A549 (cell line): ENCODE measurements around the gene LYPD3. TPM values are rescaled to one million over a fixed set of nuclear protein-coding genes. Genes with fewer than 3 reads are reported as not detected.

Experiments
- ATAC-seq, 2 experiments: fragments of 200-7000 bp in 1 of 2; fragments of >200 bp in 1 of 2; cut with Nextera tagmentation in 1 of 2; cut with Tn5 transposase in 1 of 2; 3 replicates each; pipeline versions ENCODE4 v1.8.0 to v1.9.1; 2018 to 2020; ENCODE audit warnings: mild to moderate bottlenecking in 1 of 2, moderate library complexity in 1 of 2
- CTCF ChIA-PET: fragments of 300-600 bp; sonication (Branson Sonifier 250); formaldehyde crosslinking; extraction: SDS; loops from one replicate; lab custom pipeline; 2021; ENCODE audit warnings: antibody characterized with exemption, inconsistent platforms; lab: Yijun Ruan, JAX
- POLR2A ChIA-PET: fragments of 350-600 bp; formaldehyde crosslinking; extraction: SDS; loops from one replicate; lab custom pipeline; 2021; ENCODE audit warnings: antibody characterized with exemption, inconsistent platforms; lab: Yijun Ruan, JAX
- DNase-seq, 2 experiments: peaks; one replicate each; pipeline versions ENCODE4 v3.0.0 to v3.0.0-alpha.2; 2011 to 2016; ENCODE audit warnings: low read depth in 1 of 2, low spot score in 1 of 2
- FAIRE-seq: peaks from 2 replicates; lab custom pipeline; 2011; peaks lifted over from hg19 to GRCh38; lab: Jason Lieb, UNC
- H3K27ac ChIP-seq, 2 experiments: fragments of >200 bp; sonication (Bioruptor Twin); formaldehyde crosslinking; 3 replicates each; pipeline ENCODE4 v1.5.1; 2016 to 2017
- H3K4me1 ChIP-seq: fragments of >200 bp; sonication (Bioruptor Twin); formaldehyde crosslinking; 3 replicates; pipeline ENCODE4 v1.6.1; 2016
- H3K4me2 ChIP-seq: fragments of >200 bp; sonication (Bioruptor Twin); formaldehyde crosslinking; 3 replicates; pipeline ENCODE4 v1.6.1; 2016
- H3K4me3 ChIP-seq: fragments of >200 bp; sonication (Bioruptor Twin); formaldehyde crosslinking; 3 replicates; pipeline ENCODE4 v1.5.1; 2016
- H3K9me3 ChIP-seq: fragments of >200 bp; sonication (Bioruptor Twin); formaldehyde crosslinking; 3 replicates; pipeline ENCODE4 v1.6.1; 2016
- ATOH8 ChIP-seq: fragments of 250-450 bp; sonication (Bioruptor Pico); IDR thresholded peaks from 2 replicates; pipeline ENCODE4 v1.5.0; 2020; ENCODE audit warnings: low read depth, mild to moderate bottlenecking, moderate library complexity
- BCL3 ChIP-seq: fragments of >200 bp; sonication (Bioruptor Twin); formaldehyde crosslinking; IDR thresholded peaks from 3 replicates; pipeline ENCODE4 v1.6.1; 2016
- CBX2 ChIP-seq: fragments of 200-600 bp; sonication (generic); IDR thresholded peaks from 2 replicates; pipeline ENCODE4 v1.6.1; 2016; ENCODE audit warnings: low read depth, mild to moderate bottlenecking, borderline replicate concordance
- CBX8 ChIP-seq: fragments of 200-600 bp; sonication (generic); IDR thresholded peaks from 2 replicates; pipeline ENCODE4 v1.6.1; 2016
- CEBPB ChIP-seq, 2 experiments: fragments of >200 bp in 1 of 2; sonication (Bioruptor Twin) in 1 of 2; formaldehyde crosslinking in 1 of 2; IDR thresholded peaks; 2 replicates each; pipeline ENCODE4 v1.6.1; 2012 to 2016
- CHD2 ChIP-seq: fragments of 150-350 bp; IDR thresholded peaks from 2 replicates; pipeline ENCODE4 v1.6.1; 2014; ENCODE audit warnings: low read length; ENCODE audit not compliant: partially characterized antibody
- E2F6 ChIP-seq: IDR thresholded peaks from 2 replicates; pipeline ENCODE4 v1.6.1; 2012; ENCODE audit warnings: low read depth, borderline replicate concordance
- EHF ChIP-seq: fragments of 250-450 bp; sonication (Bioruptor Pico); IDR thresholded peaks from 2 replicates; pipeline ENCODE4 v1.5.0; 2020; ENCODE audit warnings: mild to moderate bottlenecking
- ELK1 ChIP-seq: fragments of 150-350 bp; IDR thresholded peaks from 2 replicates; pipeline ENCODE4 v1.6.1; 2014; ENCODE audit warnings: low read depth, mild to moderate bottlenecking, low read length
- EP300 ChIP-seq, 2 experiments: fragments of >200 bp; sonication (Bioruptor Twin); formaldehyde crosslinking; IDR thresholded peaks; 2 replicates in 1 of 2; 3 replicates in 1 of 2; pipeline ENCODE4 v1.6.1; 2016 to 2017
- ESRRA ChIP-seq: fragments of 150-350 bp; IDR thresholded peaks from 2 replicates; pipeline ENCODE4 v1.6.1; 2014; ENCODE audit warnings: mild to moderate bottlenecking, low read length, borderline replicate concordance
- FOSB ChIP-seq: fragments of 250-450 bp; sonication (Bioruptor Pico); IDR thresholded peaks from 2 replicates; pipeline ENCODE4 v1.5.0; 2020; ENCODE audit warnings: mild to moderate bottlenecking, moderate library complexity
- FOSL2 ChIP-seq, 2 experiments: fragments of 450-650 bp in 1 of 2; fragments of >200 bp in 1 of 2; sonication (Bioruptor Twin) in 1 of 2; formaldehyde crosslinking; IDR thresholded peaks; 2 replicates each; pipeline versions ENCODE4 v1.5.0 to v1.6.1; 2016 to 2020; ENCODE audit warnings: mild to moderate bottlenecking in 1 of 2, moderate library complexity in 1 of 2
- HDAC2 ChIP-seq: fragments of 200-600 bp; sonication (generic); IDR thresholded peaks from 2 replicates; pipeline ENCODE4 v1.6.1; 2016
- HEYL ChIP-seq: fragments of 250-450 bp; sonication (Bioruptor Pico); IDR thresholded peaks from 2 replicates; pipeline ENCODE4 v1.8.0; 2021; ENCODE audit warnings: mild to moderate bottlenecking, moderate library complexity
- HMGXB4 ChIP-seq: fragments of 250-450 bp; sonication (Bioruptor Pico); IDR thresholded peaks from 2 replicates; pipeline ENCODE4 v1.5.0; 2021; ENCODE audit warnings: mild to moderate bottlenecking, moderate library complexity, borderline replicate concordance
- HOXA7 ChIP-seq: fragments of 250-450 bp; sonication (Bioruptor Pico); IDR thresholded peaks from 2 replicates; pipeline ENCODE4 v1.5.0; 2020; ENCODE audit warnings: mild to moderate bottlenecking, moderate library complexity
- JUN ChIP-seq, 2 experiments: fragments of >200 bp; sonication (Bioruptor Twin); formaldehyde crosslinking; IDR thresholded peaks; 2 replicates in 1 of 2; 3 replicates in 1 of 2; pipeline ENCODE4 v1.6.1; 2016 to 2017
- MYC ChIP-seq: IDR thresholded peaks from 2 replicates; pipeline ENCODE4 v1.6.1; 2012; ENCODE audit warnings: mild to moderate bottlenecking, inconsistent platforms, low read length, improper control_type of control experiment, borderline replicate concordance
- NFE2L2 ChIP-seq: fragments of 150-350 bp; conservative IDR thresholded peaks from 2 replicates; pipeline ENCODE4 v1.6.1; 2014; ENCODE audit warnings: low read length
- NPAS2 ChIP-seq: fragments of 250-450 bp; sonication (Bioruptor Pico); IDR thresholded peaks from 2 replicates; pipeline ENCODE4 v1.8.0; 2022; ENCODE audit warnings: mild to moderate bottlenecking, moderate library complexity, borderline replicate concordance
- NR3C1 ChIP-seq: fragments of >200 bp; sonication (Bioruptor Twin); formaldehyde crosslinking; IDR thresholded peaks from 3 replicates; pipeline ENCODE4 v1.6.1; 2017
- RCOR1 ChIP-seq: fragments of 150-350 bp; IDR thresholded peaks from 2 replicates; pipeline ENCODE4 v1.6.1; 2014; ENCODE audit warnings: antibody characterized with exemption, low read length, low read depth
- REST ChIP-seq: fragments of 200-600 bp; sonication (generic); IDR thresholded peaks from 2 replicates; pipeline ENCODE4 v1.6.1; 2016; ENCODE audit warnings: antibody characterized with exemption, mild to moderate bottlenecking, moderate library complexity
- SMC3 ChIP-seq: fragments of >200 bp; sonication (Bioruptor Twin); formaldehyde crosslinking; IDR thresholded peaks from 3 replicates; pipeline ENCODE4 v1.6.1; 2018; ENCODE audit warnings: inconsistent platforms
- TFCP2L1 ChIP-seq: fragments of 250-450 bp; sonication (Bioruptor Pico); IDR thresholded peaks from 2 replicates; pipeline ENCODE4 v1.5.0; 2021; ENCODE audit warnings: mild to moderate bottlenecking
- TP53 ChIP-seq: fragments of 250-450 bp; sonication (Bioruptor Pico); IDR thresholded peaks from 2 replicates; pipeline ENCODE4 v1.5.0; 2021; ENCODE audit warnings: mild to moderate bottlenecking, moderate library complexity
- ZFP36 ChIP-seq: fragments of 450-650 bp; IDR thresholded peaks from 2 replicates; pipeline ENCODE4 v1.6.1; 2014; ENCODE audit warnings: borderline replicate concordance; ENCODE audit not compliant: partially characterized antibody
- ZSCAN20 ChIP-seq: fragments of 250-450 bp; sonication (Bioruptor Pico); IDR thresholded peaks from 2 replicates; pipeline ENCODE4 v1.8.0; 2022; ENCODE audit warnings: mild to moderate bottlenecking, moderate library complexity
- WGBS: methylation state at CpG from one replicate; pipeline ENCODE4 v1.1.6; 2017; ENCODE audit errors: missing lambda C conversion rate; 5-methylcytosine and 5-hydroxymethylcytosine counted together
- polyA plus RNA-seq, 4 experiments: library from polyadenylated mRNA; depleted of rRNA in 3 of 4; stranded (reverse); fragments of >200 nt; fragmentation: RNase III in 1 of 4; extraction: RNeasy Plus Mini Kit Qiagen cat#74134 plus additional on column Dnase treatment in 1 of 4; gene quantifications; 2 replicates in 3 of 4; 3 replicates in 1 of 4; pipeline ENCODE4 v1.2.3, GENCODE V29; 2011 to 2017
- TF ChIP-seq, protein P1 (sequence below): fragments of >200 bp; sonication (Bioruptor Twin); formaldehyde crosslinking; IDR thresholded peaks from 2 replicates; pipeline ENCODE4 v1.6.1; 2016

The LYPD3 gene
- polyA plus RNA-seq, 2 of the 4 experiments (the other 2 are of a cell fraction): 0.27 to 0.43 TPM

- H3K4me3 ChIP-seq: peak overlapping the region; percentile 68
- H3K4me1 ChIP-seq: peaks cover 9% of the 10 kb centered on the region; the same call in 2 of the 3 replicates
- H3K4me2 ChIP-seq: peak overlapping the region; percentile 84
- no peaks in the 10 kb centered on the region for H3K9me3 ChIP-seq
- peak; percentile 94 to 95 for DNase-seq
- no peak for FAIRE-seq
- peak; percentile 81 to 93 for ATAC-seq
- CTCF ChIA-PET: interaction anchor here (0.7 to 8.9 kb wide), 15 partner anchors 10 to 64 kb away, joined by 3 to 85 read pairs (median 5); partner anchors contain the start of gene ZNF575
- peak overlapping the region; percentile 76 to 93 for H3K27ac ChIP-seq
- WGBS: 4% methylated on average over 53 of the region's 64 CpGs
- POLR2A ChIA-PET: interaction anchor here (0.7 to 1.9 kb wide), 10 partner anchors 14 to 166 kb away, joined by 3 to 11 read pairs (median 4); partner anchors contain the start of genes IRGQ, PLAUR and ZNF575
- no peak for TF ChIP-seq NPAS2 (CRISPR knock-in tag)
- TF ChIP-seq EP300 (IDR thresholded peaks at IDR 0.05): no peak
- peak; percentile 12 to 29; a peak in 1 of 5 replicates for TF ChIP-seq JUN (IDR thresholded peaks at IDR 0.05)
- 0 out of 2 replicates have a peak, but pooled peaks have one; percentile 56 for TF ChIP-seq E2F6
- no peak for TF ChIP-seq ELK1
- TF ChIP-seq ZSCAN20: no peak
- TF ChIP-seq FOSB (CRISPR knock-in tag): no peak
- TF ChIP-seq, protein P1, sequence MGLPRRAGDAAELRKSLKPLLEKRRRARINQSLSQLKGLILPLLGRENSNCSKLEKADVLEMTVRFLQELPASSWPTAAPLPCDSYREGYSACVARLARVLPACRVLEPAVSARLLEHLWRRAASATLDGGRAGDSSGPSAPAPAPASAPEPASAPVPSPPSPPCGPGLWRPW: no peak
- no peak for TF ChIP-seq ZFP36
- no peak for TF ChIP-seq HEYL (CRISPR knock-in tag)
- no peak for TF ChIP-seq NFE2L2
- no peak for TF ChIP-seq ATOH8 (CRISPR knock-in tag)
- TF ChIP-seq EHF (CRISPR knock-in tag): no peak
- no peak for TF ChIP-seq TP53 (CRISPR knock-in tag)
- TF ChIP-seq NR3C1: no peak
- no peak for TF ChIP-seq SMC3
- TF ChIP-seq HOXA7 (CRISPR knock-in tag): no peak
- TF ChIP-seq CBX8: no peak
- TF ChIP-seq HMGXB4 (CRISPR knock-in tag): no peak
- no peak for TF ChIP-seq BCL3
- no peak for TF ChIP-seq MYC
- no peak for TF ChIP-seq FOSL2 (IDR thresholded peaks at IDR 0.05)
- TF ChIP-seq FOSL2 (CRISPR knock-in tag; IDR thresholded peaks at IDR 0.05): no peak
- TF ChIP-seq RCOR1: no peak
- TF ChIP-seq CHD2: no peak
- TF ChIP-seq ESRRA: no peak
- TF ChIP-seq CEBPB (IDR thresholded peaks at IDR 0.05): no peak
- no peak for TF ChIP-seq HDAC2
- TF ChIP-seq CBX2: no peak
- no peak for TF ChIP-seq REST
- no peak for TF ChIP-seq TFCP2L1 (CRISPR knock-in tag)
Measured at GRCh38 chr19:43503501-43504425, 38.4 kb upstream of the LYPD3 start.
